Esophagus muscularis mucosa (tissue), 4 donors: ENCODE measurements around the gene BCAS3. TPM values are rescaled to one million over a fixed set of nuclear protein-coding genes. Genes with fewer than 3 reads are reported as not detected.

ENCODE experiments used
- DNase-seq: peaks from one replicate; pipeline ENCODE4 v3.0.0-alpha.2; 2017; ENCODE audit errors: extremely low spot score
- H3K27ac ChIP-seq, 4 donors: fragments of 200-600 bp; sonication (generic); replicated peaks in 1 of 4; 1 replicate in 3 of 4; 2 replicates in 1 of 4; pipeline ENCODE4 v1.5.1; 2016 to 2019; ENCODE audit warnings: mild to moderate bottlenecking in 1 of 4
- H3K27me3 ChIP-seq, 4 donors: fragments of 200-600 bp; sonication (generic); one replicate each; pipeline versions ENCODE4 v1.5.1 to v1.6.0; 2016 to 2019
- H3K36me3 ChIP-seq, 4 donors: fragments of 200-600 bp; sonication (generic); one replicate each; pipeline ENCODE4 v1.5.1; 2016 to 2019
- H3K4me1 ChIP-seq, 4 donors: fragments of 200-600 bp; sonication (generic); one replicate each; pipeline ENCODE4 v1.5.1; 2016 to 2019
- H3K4me3 ChIP-seq, 4 donors: fragments of 200-600 bp; sonication (generic); 1 replicate in 2 of 4; 2 replicates in 2 of 4; pipeline ENCODE4 v1.5.1; 2016 to 2019; ENCODE audit warnings: mild to moderate bottlenecking in 4 of 4, moderate library complexity in 1 of 4
- H3K9me3 ChIP-seq, 4 donors: fragments of 200-600 bp; sonication (generic); 1 replicate in 3 of 4; 2 replicates in 1 of 4; pipeline ENCODE4 v1.5.1; 2016 to 2019
- CTCF ChIP-seq, 3 experiments: fragments of 200-600 bp in 2 of 3; fragments of 450-650 bp in 1 of 3; sonication (generic) in 2 of 3; IDR thresholded peaks; one replicate each; pipeline ENCODE4 v1.5.1; 2017 to 2019; ENCODE audit warnings: antibody characterized with exemption in 3 of 3, mild to moderate bottlenecking in 2 of 3, moderate library complexity in 1 of 3
- EP300 ChIP-seq: sonication (generic); formaldehyde crosslinking; IDR thresholded peaks from one replicate; pipeline ENCODE4 v1.6.1; 2017; ENCODE audit warnings: antibody characterized with exemption
- POLR2A ChIP-seq: fragments of 450-650 bp; IDR thresholded peaks from one replicate; pipeline ENCODE4 v1.6.1; 2017; ENCODE audit warnings: antibody characterized with exemption, moderate library complexity, mild to moderate bottlenecking, low read depth
- POLR2AphosphoS5 ChIP-seq, 2 donors: sonication (generic); formaldehyde crosslinking; IDR thresholded peaks; one replicate each; pipeline ENCODE4 v1.6.1; 2017; ENCODE audit warnings: antibody characterized with exemption in 2 of 2
- WGBS: methylation state at CpG from one replicate; pipeline ENCODE4 v1.1.5; 2018; 5-methylcytosine and 5-hydroxymethylcytosine counted together
- intact Hi-C: fragments of 100-400 bp; cut with DNase I; formaldehyde crosslinking; loops from one replicate; pipeline ENCODE4 v1.15.1; 2023
- total RNA-seq, 4 donors: library from RNA; depleted of rRNA; stranded (reverse); fragments of >200 nt; gene quantifications; one replicate each; pipeline versions ENCODE4 v1.1.0 to v1.2.1, GENCODE V29; 2016

Gene BCAS3
- total RNA-seq, 4 donors from 2014 or later = 17.4 to 25.7 (median 19.5) TPM

GRCh38 chr17:60652454-60653247, 25.0 kb upstream of the BCAS3 start:
- 77% methylated on average over 2 of the region's 2 CpGs for WGBS
- H3K27me3 ChIP-seq = no peaks in the 10 kb centered on the region
- intact Hi-C loops = no loop called here
- no peaks in the 10 kb centered on the region for H3K4me1 ChIP-seq
- no peak for TF ChIP-seq CTCF (IDR thresholded peaks at IDR 0.05)
- TF ChIP-seq EP300 = no peak
- no peak for TF ChIP-seq POLR2A
- TF ChIP-seq POLR2AphosphoS5 (IDR thresholded peaks at IDR 0.05) = no peak
- DNase-seq = no peak
- H3K27ac ChIP-seq = no peak overlapping the region
- peaks cover 14 to 59% (median 48%) of the 10 kb centered on the region in 4 donors for H3K36me3 ChIP-seq
- no peak overlapping the region for H3K4me3 ChIP-seq
- H3K9me3 ChIP-seq = no peaks in the 10 kb centered on the region

GRCh38 chr17:60653569-60653968, 24.1 kb upstream of the BCAS3 start:
- Histone ChIP-seq H3K27ac (no peak overlapping the region), H3K36me3 (peaks cover 9 to 58% (median 44%) of the 10 kb centered on the region in 4 donors), H3K9me3 (no peaks in the 10 kb centered on the region), H3K4me3 (no peak overlapping the region), H3K27me3 (no peaks in the 10 kb centered on the region), H3K4me1 (no peaks in the 10 kb centered on the region)
- no peak for TF ChIP-seq CTCF (IDR thresholded peaks at IDR 0.05)
- TF ChIP-seq POLR2A = no peak
- TF ChIP-seq EP300 = no peak
- TF ChIP-seq POLR2AphosphoS5 (IDR thresholded peaks at IDR 0.05) = no peak
- DNase-seq = no peak
- WGBS = 100% methylated on average over 1 of the region's 1 CpG
- intact Hi-C loops = no loop called here

GRCh38 chr17:60656499-60656898, 21.2 kb upstream of the BCAS3 start:
- H3K4me3 ChIP-seq = no peak overlapping the region
- peaks cover 0 to 12% (median 4%) of the 10 kb centered on the region in 4 donors for H3K4me1 ChIP-seq
- no peaks in the 10 kb centered on the region for H3K27me3 ChIP-seq
- no peak for TF ChIP-seq EP300
- no peak for TF ChIP-seq CTCF (IDR thresholded peaks at IDR 0.05)
- no peak for TF ChIP-seq POLR2AphosphoS5 (IDR thresholded peaks at IDR 0.05)
- TF ChIP-seq POLR2A = no peak
- H3K36me3 ChIP-seq = peaks cover 0 to 45% (median 18%) of the 10 kb centered on the region in 4 donors
- 92% methylated on average over 5 of the region's 5 CpGs for WGBS
- H3K27ac ChIP-seq = no peak overlapping the region
- no peak for DNase-seq
- intact Hi-C loops = no loop called here
- H3K9me3 ChIP-seq = no peaks in the 10 kb centered on the region

- H3K9me3 ChIP-seq = no peaks in the 10 kb centered on the region
- 46% methylated on average over 1 of the region's 1 CpG for WGBS
- intact Hi-C loops = no loop called here
- H3K27me3 ChIP-seq = no peaks in the 10 kb centered on the region
- peaks cover 0 to 48% (median 23%) of the 10 kb centered on the region in 4 donors for H3K36me3 ChIP-seq
- DNase-seq = no peak
- H3K4me1 ChIP-seq = peaks cover 0 to 12% (median 4%) of the 10 kb centered on the region in 4 donors
- no peak for TF ChIP-seq POLR2AphosphoS5 (IDR thresholded peaks at IDR 0.05)
- TF ChIP-seq POLR2A = no peak
- TF ChIP-seq CTCF (IDR thresholded peaks at IDR 0.05) = no peak
- no peak for TF ChIP-seq EP300
- no peak overlapping the region for H3K4me3 ChIP-seq
- H3K27ac ChIP-seq = no peak overlapping the region
These were observed 18.5 kb upstream of the BCAS3 start for GRCh38 chr17:60659156-60659555.
